ENCODE measurements around the gene OCLN.
"Not testable (repeated sequence)": the region's sequence is repeated elsewhere in the genome, so short reads cannot be mapped to it uniquely, and the experiment has no call there.

Gene OCLN

GRCh38 chr5:69530561-69531405 is 38.2 kb downstream of the OCLN start:
- DNase-seq, result no peak

GRCh38 chr5:69531406-69531801 is 38.8 kb downstream of the OCLN start:
- DNase-seq, result no peak

- not testable (repeated sequence) for DNase-seq
Observed at GRCh38 chr5:69537911-69538310, 45.3 kb downstream of the OCLN start.

GRCh38 chr5:69538735-69539134 is 46.1 kb downstream of the OCLN start:
- not testable (repeated sequence) for DNase-seq

- not testable (repeated sequence) for DNase-seq
Observed at GRCh38 chr5:69541347-69541746, 48.8 kb downstream of the OCLN start.

GRCh38 chr5:69542838-69543618 is 50.4 kb downstream of the OCLN start:
- not testable (repeated sequence) for DNase-seq

- not testable (repeated sequence) for DNase-seq
Observed at GRCh38 chr5:69544602-69545001, 52.0 kb downstream of the OCLN start.

- peak; percentile 66 for DNase-seq
Observed at GRCh38 chr5:69559908-69560330, 67.3 kb downstream of the OCLN start, which contains the start of gene GTF2H2C. Gene GTF2H2C (plus strand): TSS chr5:69560191. CDS start chr5:69565133, 4,942 bp downstream.

GRCh38 chr5:69560587-69561431 is 68.2 kb downstream of the OCLN start:
- not testable (repeated sequence) for DNase-seq

GRCh38 chr5:69566172-69566571 is 73.6 kb downstream of the OCLN start:
- not testable (repeated sequence) for DNase-seq

GRCh38 chr5:69568072-69568471 is 75.5 kb downstream of the OCLN start:
- DNase-seq, result not testable (repeated sequence)

- DNase-seq, result not testable (repeated sequence)
Observed at GRCh38 chr5:69583356-69583755, 90.8 kb downstream of the OCLN start.

GRCh38 chr5:69596114-69596840 is 103.7 kb downstream of the OCLN start:
- DNase-seq, result peak; percentile 0

- not testable (repeated sequence) for DNase-seq
Observed at GRCh38 chr5:69601947-69602346, 109.4 kb downstream of the OCLN start.

GRCh38 chr5:69606839-69607238 is 114.2 kb downstream of the OCLN start:
- DNase-seq, result not testable (repeated sequence)

All from CD4-positive, alpha-beta T cell treated with Interferon gamma for 1 hour (primary cell).